ENCODE measurements around the gene PARD3. TPM values are rescaled to one million over a fixed set of nuclear protein-coding genes. Genes with fewer than 3 reads are reported as not detected.

Gene PARD3
- total RNA-seq, 1 experiment from 2014 or later, result 57.4 TPM

GRCh38 chr10:34240039-34240438, 575.1 kb downstream of the PARD3 start:
- H2AFZ ChIP-seq, result no peak overlapping the region
- no peak overlapping the region for H3K4me3 ChIP-seq
- H3K9me2 ChIP-seq (ENCODE audit: insufficient read depth), result no peaks in the 10 kb centered on the region
- H3K27me3 ChIP-seq (ENCODE audit: insufficient read depth, low read depth), result no peaks in the 10 kb centered on the region
- H3K27ac ChIP-seq, result no peak overlapping the region
- H3K9me3 ChIP-seq (ENCODE audit: insufficient read depth, low read depth), result no peaks in the 10 kb centered on the region
- no peaks in the 10 kb centered on the region for H4K20me1 ChIP-seq (ENCODE audit: insufficient read depth)
- CTCF ChIA-PET, result no interaction called here
- POLR2A ChIA-PET (ENCODE audit: unreplicated experiment), result no interaction called here
- TF ChIP-seq CTCF (conservative IDR thresholded peaks at IDR 0.05), result no peak
- TF ChIP-seq EZH2 (IDR thresholded peaks at IDR 0.05; ENCODE audit: low read depth), result no peak
- H3K36me3 ChIP-seq (ENCODE audit: low read depth), result no peaks in the 10 kb centered on the region
- BruUV-seq (replicated peaks), result no TSS peak
- no peaks in the 10 kb centered on the region for H3K4me1 ChIP-seq (replicated peaks; ENCODE audit: insufficient read depth)
- intact Hi-C loops (cut with micrococcal nuclease; ENCODE audit: unreplicated experiment), result no loop called here
- H3F3A ChIP-seq (ENCODE audit: insufficient read depth, low read depth), result no peaks in the 10 kb centered on the region
- no peak overlapping the region for H3K4me2 ChIP-seq
- no peak for DNase-seq
- H3K79me2 ChIP-seq (ENCODE audit: low read depth), result no peaks in the 10 kb centered on the region

- intact Hi-C loops (cut with micrococcal nuclease; ENCODE audit: unreplicated experiment), result no loop called here
- Histone ChIP-seq H3K27me3 (ENCODE audit: insufficient read depth, low read depth) (no peaks in the 10 kb centered on the region), H2AFZ (no peak overlapping the region), H3K4me3 (no peak overlapping the region), H3K4me1 (replicated peaks; ENCODE audit: insufficient read depth) (no peaks in the 10 kb centered on the region), H3K36me3 (ENCODE audit: low read depth) (no peaks in the 10 kb centered on the region), H3K9me2 (ENCODE audit: insufficient read depth) (no peaks in the 10 kb centered on the region), H3K79me2 (ENCODE audit: low read depth) (no peaks in the 10 kb centered on the region), H3F3A (ENCODE audit: insufficient read depth, low read depth) (no peaks in the 10 kb centered on the region), H4K20me1 (ENCODE audit: insufficient read depth) (no peaks in the 10 kb centered on the region), H3K4me2 (no peak overlapping the region), H3K9me3 (ENCODE audit: insufficient read depth, low read depth) (no peaks in the 10 kb centered on the region), H3K27ac (no peak overlapping the region)
- ChIA-PET CTCF (no interaction called here), POLR2A (ENCODE audit: unreplicated experiment) (interaction anchor here (0.6 kb wide), 2 partner anchors 45 to 414 kb away, joined by 3 to 5 read pairs; no protein-coding TSS in a partner anchor)
- no peak for DNase-seq
- BruUV-seq (replicated peaks), result no TSS peak
- TF ChIP-seq EZH2 (IDR thresholded peaks at IDR 0.05; ENCODE audit: low read depth) (no peak), CTCF (conservative IDR thresholded peaks at IDR 0.05) (no peak)
Observed at GRCh38 chr10:34237898-34238455, 577.1 kb downstream of the PARD3 start.

GRCh38 chr10:34236931-34237330, 578.2 kb downstream of the PARD3 start:
- TF ChIP-seq EZH2 (IDR thresholded peaks at IDR 0.05; ENCODE audit: low read depth) (no peak), CTCF (conservative IDR thresholded peaks at IDR 0.05) (no peak)
- DNase-seq, result no peak
- Histone ChIP-seq H3K27me3 (ENCODE audit: insufficient read depth, low read depth) (no peaks in the 10 kb centered on the region), H4K20me1 (ENCODE audit: insufficient read depth) (no peaks in the 10 kb centered on the region), H3K9me3 (ENCODE audit: insufficient read depth, low read depth) (no peaks in the 10 kb centered on the region), H2AFZ (no peak overlapping the region), H3K4me3 (no peak overlapping the region), H3F3A (ENCODE audit: insufficient read depth, low read depth) (no peaks in the 10 kb centered on the region), H3K27ac (no peak overlapping the region), H3K36me3 (ENCODE audit: low read depth) (no peaks in the 10 kb centered on the region), H3K79me2 (ENCODE audit: low read depth) (no peaks in the 10 kb centered on the region), H3K4me2 (no peak overlapping the region), H3K9me2 (ENCODE audit: insufficient read depth) (no peaks in the 10 kb centered on the region), H3K4me1 (replicated peaks; ENCODE audit: insufficient read depth) (no peaks in the 10 kb centered on the region)
- POLR2A ChIA-PET (ENCODE audit: unreplicated experiment), result no interaction called here
- CTCF ChIA-PET, result no interaction called here
- no TSS peak for BruUV-seq (replicated peaks)
- intact Hi-C loops (cut with micrococcal nuclease; ENCODE audit: unreplicated experiment), result no loop called here
